Skeletal muscle tissue (tissue), 4 donors: ENCODE results near the gene DSG3. TPM values are rescaled to one million over a fixed set of nuclear protein-coding genes. Genes with fewer than 3 reads are reported as not detected.
A peak's percentile ranks its signal among the peaks of the same experiment; 100 is the strongest.
"Not testable (repeated sequence)": the region's sequence is repeated elsewhere in the genome, so short reads cannot be mapped to it uniquely, and the experiment has no call there.

Source experiments
- H3K27ac ChIP-seq: one replicate; pipeline ENCODE4 v1.7.0; 2013; ENCODE audit warnings: mild to moderate bottlenecking, low read depth, low read length, inconsistent platforms
- H3K27me3 ChIP-seq, 3 donors: one replicate each; pipeline ENCODE4 v1.7.0; 2013; ENCODE audit warnings: low read length in 3 of 3; ENCODE audit not compliant: control insufficient read depth in 3 of 3, insufficient read depth in 3 of 3
- H3K36me3 ChIP-seq, 3 donors: one replicate each; pipeline ENCODE4 v1.7.0; 2013; ENCODE audit warnings: low read length in 3 of 3; ENCODE audit not compliant: control insufficient read depth in 3 of 3, insufficient read depth in 3 of 3
- H3K4me1 ChIP-seq, 3 donors: one replicate each; pipeline ENCODE4 v1.7.0; 2013; ENCODE audit warnings: low read length in 3 of 3, mild to moderate bottlenecking in 3 of 3; ENCODE audit not compliant: control insufficient read depth in 3 of 3, insufficient read depth in 3 of 3
- H3K4me3 ChIP-seq, 3 donors: one replicate each; pipeline ENCODE4 v1.7.0; 2013; ENCODE audit warnings: low read length in 3 of 3
- H3K9ac ChIP-seq, 3 donors: one replicate each; pipeline ENCODE4 v1.7.0; 2013; ENCODE audit warnings: low read length in 3 of 3, mild to moderate bottlenecking in 3 of 3, moderate library complexity in 2 of 3, low read depth in 1 of 3
- H3K9me3 ChIP-seq, 3 donors: one replicate each; pipeline ENCODE4 v1.7.0; 2013; ENCODE audit warnings: low read length in 3 of 3; ENCODE audit not compliant: control insufficient read depth in 3 of 3
- total RNA-seq: library from RNA; depleted of rRNA; stranded (reverse); fragments of >200 nt; gene quantifications from one replicate; pipeline ENCODE4 v1.2.3, GENCODE V29; 2014
- donor health status: Osteomylitis.

The DSG3 gene
- total RNA-seq, 1 donor from 2014 or later: not detected

DNA sequence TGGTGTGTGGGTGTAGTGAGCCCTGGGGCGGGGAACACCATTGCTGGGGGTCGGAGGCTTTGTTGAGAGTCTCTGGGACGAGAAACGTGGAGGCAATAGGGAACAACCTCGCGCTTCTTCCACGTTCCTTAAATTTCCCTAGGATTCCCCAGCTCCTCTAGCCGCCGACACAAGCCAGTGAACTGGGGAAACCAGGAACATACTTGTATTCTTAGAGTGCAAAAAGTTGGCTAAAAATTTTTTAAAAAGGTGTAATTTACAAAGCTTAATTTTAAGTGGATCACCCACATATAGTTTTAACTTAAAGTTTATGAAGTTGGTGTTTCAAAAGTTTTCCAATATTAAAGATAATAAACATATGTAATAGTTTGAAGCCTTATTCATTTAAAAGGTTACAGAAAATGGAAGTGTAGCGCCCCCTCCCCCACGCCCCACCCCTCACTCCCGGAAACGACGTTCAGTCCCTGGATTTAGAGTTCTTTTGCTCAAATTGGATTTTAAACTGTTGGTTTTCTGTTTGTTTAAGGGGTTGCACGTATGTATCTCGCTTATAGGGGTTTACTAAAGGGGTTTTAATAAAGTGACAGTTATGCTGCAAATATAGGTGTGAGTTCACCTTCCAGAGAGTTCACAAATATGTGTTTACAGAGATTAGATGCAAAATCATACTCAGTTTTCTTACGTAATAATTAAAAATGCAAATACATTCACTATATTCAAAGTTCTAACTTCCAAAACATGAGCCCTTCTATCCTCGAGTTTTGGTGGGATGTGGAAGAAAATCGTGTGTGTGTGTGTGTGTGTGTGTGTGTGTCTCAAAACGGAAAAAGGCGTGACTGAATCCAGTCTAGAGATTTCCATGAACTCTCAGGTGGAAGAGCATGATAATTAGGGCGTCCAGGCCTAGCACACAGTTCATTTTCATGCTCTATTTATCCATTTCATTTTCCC lies 51.3 kb downstream of the DSG3 start:
- peak overlapping the region; percentile 59 to 74 (median 60) for H3K9ac ChIP-seq
- H3K27me3 ChIP-seq: peaks cover 5 to 20% (median 12%) of the 10 kb centered on the region in 3 donors
- peak overlapping the region; percentile 55 to 77 (median 72) for H3K4me3 ChIP-seq
- peaks cover 3 to 5% (median 3%) of the 10 kb centered on the region in 3 donors for H3K4me1 ChIP-seq
- no peaks in the 10 kb centered on the region for H3K36me3 ChIP-seq
- no peak overlapping the region for H3K27ac ChIP-seq
- H3K9me3 ChIP-seq: no peaks in the 10 kb centered on the region

DNA sequence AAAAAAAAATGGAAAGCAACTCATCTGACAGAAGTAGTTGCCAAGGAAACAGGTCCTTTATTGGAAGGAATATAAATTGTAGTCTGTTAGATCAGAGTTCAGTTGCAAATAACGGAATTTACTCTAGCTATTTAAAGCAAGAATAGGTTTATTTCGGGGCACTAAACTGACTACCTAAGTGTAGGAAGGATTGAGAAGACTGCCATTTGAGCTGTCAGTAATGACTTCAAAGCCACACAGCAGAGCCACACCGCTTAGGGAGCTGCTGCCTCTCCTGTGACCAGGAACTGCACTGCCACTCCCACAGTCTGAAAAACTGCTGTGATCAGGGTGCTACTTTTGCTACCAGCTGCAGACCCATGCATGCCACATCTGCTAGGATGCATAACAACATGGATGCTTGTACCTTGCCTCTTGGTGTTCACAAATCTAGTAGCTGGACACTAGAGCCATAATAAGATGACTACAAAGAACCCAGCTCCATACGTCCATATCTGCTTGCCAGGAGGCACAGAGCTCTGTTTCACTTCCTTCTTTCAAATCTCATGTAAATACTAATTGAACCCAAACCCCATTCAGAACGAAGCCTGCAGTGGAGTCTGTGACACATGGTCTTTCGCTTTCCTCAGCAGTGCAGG lies 52.6 kb downstream of the DSG3 start:
- Histone ChIP-seq H3K4me1 (peaks cover 3 to 5% (median 3%) of the 10 kb centered on the region in 3 donors), H3K27ac (no peak overlapping the region), H3K27me3 (peaks cover 5 to 20% (median 12%) of the 10 kb centered on the region in 3 donors), H3K4me3 (no peak overlapping the region), H3K9me3 (no peaks in the 10 kb centered on the region), H3K9ac (no peak overlapping the region), H3K36me3 (no peaks in the 10 kb centered on the region)

DNA sequence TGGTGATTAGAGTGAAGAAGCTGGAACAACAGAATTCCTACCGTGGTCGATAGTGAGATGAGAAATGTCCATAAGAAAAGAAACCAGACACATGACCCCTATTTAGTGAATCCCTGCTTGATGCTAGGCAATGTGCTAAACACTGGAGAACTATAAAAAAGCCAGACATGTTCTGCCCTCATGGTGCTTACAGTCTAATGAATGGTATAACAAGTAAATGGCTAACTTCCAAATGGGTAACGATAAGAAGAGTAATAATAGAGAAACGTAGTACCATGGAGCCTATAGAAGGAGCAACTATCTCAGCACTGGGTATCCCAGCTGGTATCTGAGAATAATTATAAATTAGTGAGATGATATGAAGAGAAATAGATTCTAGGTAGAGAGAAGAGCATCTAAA lies 55.5 kb downstream of the DSG3 start:
- Histone ChIP-seq H3K9ac (no peak overlapping the region), H3K36me3 (no peaks in the 10 kb centered on the region), H3K9me3 (no peaks in the 10 kb centered on the region), H3K27me3 (peaks cover 5 to 20% (median 12%) of the 10 kb centered on the region in 3 donors), H3K27ac (no peak overlapping the region), H3K4me3 (no peak overlapping the region), H3K4me1 (peaks cover 3 to 5% (median 3%) of the 10 kb centered on the region in 3 donors)

DNA sequence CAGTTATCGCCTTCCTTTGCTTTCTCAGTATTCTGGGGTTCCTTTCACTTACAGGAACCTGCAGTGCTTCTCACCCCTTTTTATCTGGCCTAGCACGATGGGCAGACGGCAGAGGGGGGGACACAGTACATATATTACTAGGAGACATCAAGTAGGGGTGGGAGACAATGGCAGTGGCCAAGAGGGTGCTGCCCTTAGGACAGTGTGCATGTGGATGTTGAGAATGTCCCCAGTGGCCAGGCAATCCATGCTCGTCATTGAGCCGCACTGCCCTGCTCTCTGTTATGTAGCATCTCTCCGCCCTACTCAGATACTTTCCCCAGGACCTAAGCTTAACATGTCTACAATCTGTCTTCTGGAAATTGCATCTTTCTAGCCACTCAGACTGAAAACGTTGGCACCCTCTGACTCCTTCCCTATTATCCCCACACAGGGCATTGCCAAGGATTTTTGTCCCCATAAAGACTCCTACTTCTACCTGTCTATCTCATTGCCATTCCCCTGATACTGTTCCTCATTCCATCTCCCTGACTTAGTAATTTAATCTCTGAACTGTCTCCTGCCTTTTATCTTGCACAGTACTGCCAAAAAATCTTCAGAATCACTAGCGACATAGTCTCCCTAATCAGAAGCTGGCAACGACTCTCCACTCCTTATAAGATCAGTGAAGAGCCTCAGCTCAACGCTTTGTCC lies 57.1 kb downstream of the DSG3 start:
- Histone ChIP-seq H3K9ac (no peak overlapping the region), H3K27me3 (peaks cover 5 to 9% (median 9%) of the 10 kb centered on the region in 3 donors), H3K9me3 (no peaks in the 10 kb centered on the region), H3K4me3 (no peak overlapping the region), H3K36me3 (no peaks in the 10 kb centered on the region), H3K4me1 (no peaks in the 10 kb centered on the region), H3K27ac (no peak overlapping the region)

DNA sequence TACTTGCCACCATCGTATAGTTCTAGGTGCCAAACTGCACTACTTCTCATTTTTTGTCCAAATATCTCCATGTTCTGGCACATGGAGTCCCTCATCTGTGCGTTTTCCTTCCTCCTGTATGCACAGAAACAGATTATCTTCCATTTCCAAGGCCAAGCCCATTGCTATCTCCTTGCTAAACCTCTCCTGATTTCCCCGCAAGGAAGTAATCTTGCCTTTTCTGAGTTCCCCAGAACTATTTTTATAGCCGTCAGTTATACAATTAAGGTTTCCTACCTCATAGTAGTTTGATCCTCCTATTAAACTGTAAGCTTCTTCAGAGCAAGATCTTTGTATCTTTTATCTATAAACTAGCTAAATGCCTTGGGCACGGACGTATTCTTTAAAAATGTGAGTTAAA lies 57.6 kb downstream of the DSG3 start:
- Histone ChIP-seq H3K9ac (no peak overlapping the region), H3K9me3 (no peaks in the 10 kb centered on the region), H3K27ac (no peak overlapping the region), H3K27me3 (peaks cover 4 to 5% (median 5%) of the 10 kb centered on the region in 3 donors), H3K36me3 (no peaks in the 10 kb centered on the region), H3K4me3 (no peak overlapping the region), H3K4me1 (no peaks in the 10 kb centered on the region)

DNA sequence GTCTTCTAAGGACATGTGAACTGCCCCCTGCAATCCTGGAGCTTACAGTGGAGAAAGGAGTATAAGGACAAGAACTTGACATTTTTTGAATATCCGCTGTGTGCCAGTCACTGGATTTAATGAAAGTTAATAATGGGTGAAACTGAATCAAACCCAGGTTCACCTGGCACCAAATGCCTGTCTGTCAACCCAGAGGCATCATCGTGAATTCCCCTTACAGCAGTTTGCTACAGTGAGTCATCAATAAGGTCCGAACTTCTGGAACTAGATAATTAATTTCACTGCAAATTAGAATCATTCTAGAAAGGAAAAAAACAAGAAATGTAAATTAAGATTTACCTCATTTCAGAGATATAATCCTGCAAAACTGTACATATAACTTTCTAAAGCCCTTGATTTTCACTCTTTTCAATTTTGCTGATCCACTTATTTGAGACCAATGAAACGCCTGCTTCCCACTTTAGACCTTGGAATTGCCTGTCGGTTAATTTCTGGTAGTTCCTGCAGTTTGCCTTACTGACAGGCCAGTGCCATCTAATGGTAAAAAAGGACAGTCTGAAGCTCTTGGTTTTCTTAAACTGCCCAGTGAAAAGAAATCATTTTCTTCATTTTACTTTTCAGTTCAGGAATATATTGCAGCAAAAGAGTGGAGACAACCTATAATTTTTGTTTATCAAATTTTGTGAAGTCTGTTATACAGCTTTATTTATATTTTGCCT lies 58.6 kb downstream of the DSG3 start:
- H3K27ac ChIP-seq: no peak overlapping the region
- H3K9ac ChIP-seq: no peak overlapping the region
- no peaks in the 10 kb centered on the region for H3K4me1 ChIP-seq
- H3K36me3 ChIP-seq: no peaks in the 10 kb centered on the region
- peaks cover 0 to 4% (median 2%) of the 10 kb centered on the region in 3 donors for H3K27me3 ChIP-seq
- H3K9me3 ChIP-seq: no peaks in the 10 kb centered on the region
- no peak overlapping the region for H3K4me3 ChIP-seq

DNA sequence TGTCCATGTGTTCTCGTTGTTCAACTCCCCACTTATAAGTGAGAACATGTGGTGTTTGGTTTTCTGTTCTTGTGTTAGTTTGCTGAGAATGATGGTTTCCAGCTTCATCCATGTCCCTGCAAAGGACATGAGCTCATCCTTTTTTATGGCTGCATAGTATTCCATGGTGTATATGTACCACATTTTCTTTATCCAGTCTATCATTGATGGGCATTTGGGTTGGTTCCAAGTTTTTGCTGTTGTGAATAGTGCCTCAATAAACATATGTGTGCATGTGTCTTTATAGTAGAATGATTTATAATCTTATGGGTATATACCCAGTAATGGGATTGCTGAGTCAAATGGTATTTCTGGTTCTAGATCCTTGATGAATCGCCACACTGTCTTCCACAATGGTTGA lies 59.6 kb downstream of the DSG3 start:
- H3K9ac ChIP-seq, H3K27ac ChIP-seq, H3K27me3 ChIP-seq, H3K36me3 ChIP-seq, H3K4me3 ChIP-seq, H3K4me1 ChIP-seq, H3K9me3 ChIP-seq: not testable (repeated sequence)

DNA sequence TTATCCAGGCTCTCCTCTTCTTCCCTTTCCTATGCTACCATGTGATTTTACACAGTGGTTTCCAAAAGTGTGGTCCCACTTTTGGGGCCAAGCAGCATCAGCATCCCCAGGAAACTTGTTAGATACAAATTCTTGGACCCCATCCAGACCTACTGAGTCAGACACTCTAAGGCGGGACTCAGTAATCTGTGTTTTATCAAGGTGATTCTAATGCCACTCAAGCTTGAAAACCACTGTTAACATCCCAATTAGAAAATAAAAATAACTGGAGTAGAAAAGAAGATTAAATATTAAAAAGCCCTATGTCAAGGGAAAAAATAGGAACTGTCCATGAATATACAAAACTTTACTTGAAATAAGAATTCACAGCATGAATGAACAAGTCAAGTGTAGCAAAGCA lies 61.2 kb downstream of the DSG3 start:
- Histone ChIP-seq H3K27me3 (peaks cover 0 to 6% (median 0%) of the 10 kb centered on the region in 3 donors), H3K4me1 (no peaks in the 10 kb centered on the region), H3K9me3 (no peaks in the 10 kb centered on the region), H3K36me3 (no peaks in the 10 kb centered on the region), H3K4me3 (no peak overlapping the region), H3K9ac (no peak overlapping the region), H3K27ac (no peak overlapping the region)

DNA sequence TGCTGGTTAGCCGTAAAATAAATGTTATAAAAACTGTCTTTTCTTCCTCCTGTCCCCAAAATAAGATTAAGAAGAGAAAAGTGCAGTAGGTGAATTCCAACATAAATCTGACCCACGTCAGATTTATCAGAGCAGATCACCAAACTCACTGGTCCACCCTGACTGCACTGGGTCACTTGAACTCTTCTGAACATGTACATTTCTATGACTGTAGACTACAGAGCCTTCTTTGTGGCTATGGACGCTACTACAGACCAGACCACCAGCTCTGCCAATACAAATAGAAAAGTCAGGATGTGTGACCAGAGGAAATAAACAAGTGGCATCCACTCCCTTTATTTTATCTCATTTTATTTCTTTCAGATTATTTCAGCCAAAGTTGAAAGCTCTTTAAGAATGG lies 62.0 kb downstream of the DSG3 start:
- Histone ChIP-seq H3K9me3 (no peaks in the 10 kb centered on the region), H3K27me3 (peaks cover 0 to 6% (median 0%) of the 10 kb centered on the region in 3 donors), H3K4me3 (no peak overlapping the region), H3K36me3 (no peaks in the 10 kb centered on the region), H3K9ac (no peak overlapping the region), H3K4me1 (no peaks in the 10 kb centered on the region), H3K27ac (no peak overlapping the region)
